OCI-LY3 (cell line): ENCODE results near the gene MICB.

Experiments
- EZH2phosphoT487 ChIP-seq: fragments of 200-600 bp; shearing (Covaris generic); IDR thresholded peaks from 2 replicates; pipeline ENCODE4 v1.6.1; 2018; ENCODE audit warnings: antibody characterized with exemption, mixed run types, low read depth
- TF ChIP-seq, protein P1 (sequence below): fragments of 200-600, 300-600 bp; sonication (generic); IDR thresholded peaks from 2 replicates; pipeline ENCODE4 v1.5.1; 2014; ENCODE audit warnings: antibody characterized with exemption, low read length, low read depth

DNA sequence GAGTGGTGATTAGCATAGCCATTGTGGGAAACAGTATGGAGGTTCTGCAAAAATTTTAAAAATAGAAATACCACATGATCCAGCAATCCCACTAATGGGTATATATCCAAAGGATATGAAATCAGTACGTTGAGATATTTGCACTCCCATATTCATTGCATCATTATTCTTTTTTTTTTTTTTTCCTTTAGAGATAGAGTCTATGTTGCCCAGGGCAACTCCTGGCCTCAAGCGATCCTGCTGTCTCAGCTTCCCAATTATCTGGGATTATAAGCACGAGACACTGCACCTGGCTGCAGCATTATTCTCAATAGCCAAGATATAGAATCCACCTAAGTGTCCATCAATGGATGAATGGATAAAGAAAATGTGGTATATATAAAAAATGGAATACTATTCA, 23.9 kb downstream of the MICB start:
- TF ChIP-seq, protein P1, sequence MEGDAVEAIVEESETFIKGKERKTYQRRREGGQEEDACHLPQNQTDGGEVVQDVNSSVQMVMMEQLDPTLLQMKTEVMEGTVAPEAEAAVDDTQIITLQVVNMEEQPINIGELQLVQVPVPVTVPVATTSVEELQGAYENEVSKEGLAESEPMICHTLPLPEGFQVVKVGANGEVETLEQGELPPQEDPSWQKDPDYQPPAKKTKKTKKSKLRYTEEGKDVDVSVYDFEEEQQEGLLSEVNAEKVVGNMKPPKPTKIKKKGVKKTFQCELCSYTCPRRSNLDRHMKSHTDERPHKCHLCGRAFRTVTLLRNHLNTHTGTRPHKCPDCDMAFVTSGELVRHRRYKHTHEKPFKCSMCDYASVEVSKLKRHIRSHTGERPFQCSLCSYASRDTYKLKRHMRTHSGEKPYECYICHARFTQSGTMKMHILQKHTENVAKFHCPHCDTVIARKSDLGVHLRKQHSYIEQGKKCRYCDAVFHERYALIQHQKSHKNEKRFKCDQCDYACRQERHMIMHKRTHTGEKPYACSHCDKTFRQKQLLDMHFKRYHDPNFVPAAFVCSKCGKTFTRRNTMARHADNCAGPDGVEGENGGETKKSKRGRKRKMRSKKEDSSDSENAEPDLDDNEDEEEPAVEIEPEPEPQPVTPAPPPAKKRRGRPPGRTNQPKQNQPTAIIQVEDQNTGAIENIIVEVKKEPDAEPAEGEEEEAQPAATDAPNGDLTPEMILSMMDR, result no peak
- no peak for TF ChIP-seq EZH2phosphoT487
